ENCODE results near the gene SCP2D1. TPM values are rescaled to one million over a fixed set of nuclear protein-coding genes. Genes with fewer than 3 reads are reported as not detected.

SCP2D1 gene
- total and polyA plus RNA-seq, 2 donors (not counting 1 experiment from before 2014, with no cell fraction given) = not detected

DNA sequence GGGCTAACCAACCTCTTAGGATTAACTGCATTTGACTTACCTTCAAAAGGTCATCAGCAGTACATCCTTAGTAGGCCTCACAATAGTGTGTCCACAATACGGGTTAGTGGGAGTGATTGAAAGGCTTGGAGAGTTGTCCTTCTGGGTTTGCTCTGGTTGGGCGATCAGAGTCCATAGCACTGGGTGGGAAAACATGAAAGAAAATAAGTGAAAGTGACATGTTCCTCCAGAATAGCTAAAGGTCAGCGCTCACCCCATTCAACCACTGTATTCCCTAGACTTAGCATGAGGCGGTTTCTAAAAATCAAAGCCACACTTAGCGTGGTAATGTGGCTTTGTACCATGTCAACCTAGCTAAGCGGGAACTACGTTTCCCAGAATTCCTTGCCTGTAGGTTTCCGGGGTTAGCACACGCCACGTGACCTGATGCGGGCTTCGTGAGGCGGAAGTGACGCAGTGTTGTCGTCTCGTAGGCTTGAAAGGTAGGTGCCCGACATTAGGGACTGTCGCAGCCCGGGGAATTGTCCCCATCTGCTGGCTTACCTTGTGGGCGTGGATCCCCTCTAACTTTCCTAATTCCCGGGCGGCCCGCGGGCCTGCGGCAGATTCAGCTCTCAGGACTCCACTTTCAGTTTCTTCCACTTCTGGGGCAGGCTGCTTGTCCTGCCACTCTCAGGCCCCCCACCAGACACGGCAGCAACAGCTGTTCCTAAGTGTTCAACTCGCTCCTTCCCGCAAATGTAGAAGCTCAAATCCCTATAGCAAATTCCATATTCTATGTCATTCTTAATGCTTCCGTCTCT, 19.8 kb upstream of the SCP2D1 start:
- H3K27ac ChIP-seq (ENCODE audit: low read length in 2 of 2) = peak overlapping the region; percentile 90 to 93
- Mint-ChIP-seq H3K9me3 (ENCODE audit: insufficient read depth) (no peaks in the 10 kb centered on the region), H3K4me1 (peaks cover 20% of the 10 kb centered on the region), H3K27ac (peak overlapping the region; percentile 99), H3K4me3 (peak overlapping the region; percentile 97), H3K27me3 (peaks cover 16% of the 10 kb centered on the region)
- peaks cover 0 to 8% (median 2%) of the 10 kb centered on the region in 4 experiments for H3K27me3 ChIP-seq (replicated peaks in 1 of 4; ENCODE audit: control extremely low read depth in 1 of 4, control insufficient read depth in 3 of 4, insufficient read depth in 4 of 4, low read length in 3 of 4)
- peak overlapping the region; percentile 76 for H3K9ac ChIP-seq (ENCODE audit: low read length)
- ChIA-PET POLR2A (interaction anchor here (1.3 kb wide), 1 partner anchor 327 kb away, joined by 3 read pairs; the partner anchor contains the start of genes DZANK1 and POLR3F), CTCF (interaction anchor here (1.5 kb wide), 1 partner anchor 161 kb away, joined by 3 read pairs; no protein-coding TSS in a partner anchor)
- H3K4me2 ChIP-seq (replicated peaks; ENCODE audit: low read depth, low read length, poor library complexity, severe bottlenecking) = peak overlapping the region; percentile 74
- H4K20me1 ChIP-seq (ENCODE audit: control insufficient read depth, insufficient read depth, low read length, poor library complexity, severe bottlenecking) = no peaks in the 10 kb centered on the region
- TF ChIP-seq, protein P1, sequence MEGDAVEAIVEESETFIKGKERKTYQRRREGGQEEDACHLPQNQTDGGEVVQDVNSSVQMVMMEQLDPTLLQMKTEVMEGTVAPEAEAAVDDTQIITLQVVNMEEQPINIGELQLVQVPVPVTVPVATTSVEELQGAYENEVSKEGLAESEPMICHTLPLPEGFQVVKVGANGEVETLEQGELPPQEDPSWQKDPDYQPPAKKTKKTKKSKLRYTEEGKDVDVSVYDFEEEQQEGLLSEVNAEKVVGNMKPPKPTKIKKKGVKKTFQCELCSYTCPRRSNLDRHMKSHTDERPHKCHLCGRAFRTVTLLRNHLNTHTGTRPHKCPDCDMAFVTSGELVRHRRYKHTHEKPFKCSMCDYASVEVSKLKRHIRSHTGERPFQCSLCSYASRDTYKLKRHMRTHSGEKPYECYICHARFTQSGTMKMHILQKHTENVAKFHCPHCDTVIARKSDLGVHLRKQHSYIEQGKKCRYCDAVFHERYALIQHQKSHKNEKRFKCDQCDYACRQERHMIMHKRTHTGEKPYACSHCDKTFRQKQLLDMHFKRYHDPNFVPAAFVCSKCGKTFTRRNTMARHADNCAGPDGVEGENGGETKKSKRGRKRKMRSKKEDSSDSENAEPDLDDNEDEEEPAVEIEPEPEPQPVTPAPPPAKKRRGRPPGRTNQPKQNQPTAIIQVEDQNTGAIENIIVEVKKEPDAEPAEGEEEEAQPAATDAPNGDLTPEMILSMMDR (IDR thresholded peaks at IDR 0.05) = peak; percentile 24
- no peak for TF ChIP-seq EZH2 (IDR thresholded peaks at IDR 0.05; ENCODE audit: borderline replicate concordance, insufficient read depth, low read depth, low read length, poor library complexity, severe bottlenecking)
- peak overlapping the region; percentile 71 for H2AFZ ChIP-seq (ENCODE audit: insufficient read depth, low read depth, low read length, poor library complexity, severe bottlenecking)
- H3K4me3 ChIP-seq (ENCODE audit: control extremely low read depth in 1 of 5, extremely low read depth in 1 of 5, insufficient read depth in 1 of 5, low read depth in 2 of 5, low read length in 4 of 5) = peak overlapping the region; percentile 69 to 86 (median 73)
- peak; percentile 94 for ATAC-seq (ENCODE audit: low read depth)
- intact Hi-C loops (cut with micrococcal nuclease) = loop anchor here (1.0 to 10.0 kb wide), 9 partner anchors 161 to 1921 kb away; partner anchors contain the start of genes CFAP61, CRNKL1, KAT14 and PET117
- H3K36me3 ChIP-seq (replicated peaks in 1 of 2; ENCODE audit: control extremely low read depth in 1 of 2, control insufficient read depth in 1 of 2, extremely low read depth in 1 of 2, insufficient read depth in 2 of 2, low read length in 1 of 2) = no peaks in the 10 kb centered on the region
- peak; percentile 95 for DNase-seq
- peaks cover 6 to 14% of the 10 kb centered on the region in 2 donors for H3K4me1 ChIP-seq (ENCODE audit: control insufficient read depth in 2 of 2, insufficient read depth in 2 of 2, low read length in 2 of 2)
- H3K79me2 ChIP-seq (ENCODE audit: control insufficient read depth, insufficient read depth, low read length) = peaks cover 4% of the 10 kb centered on the region
- WGBS (ENCODE audit: insufficient coverage) = 4% methylated on average over 27 of the region's 29 CpGs
- H3K9me3 ChIP-seq (ENCODE audit: control extremely low read depth in 1 of 3, control insufficient read depth in 2 of 3, insufficient read depth in 1 of 3, low read length in 2 of 3) = no peaks in the 10 kb centered on the region

All from B cell (primary cell).